ENCODE measurements around the gene FBN3. TPM values are rescaled to one million over a fixed set of nuclear protein-coding genes. Genes with fewer than 3 reads are reported as not detected.

The FBN3 gene
- total RNA-seq, 1 experiment from 2014 or later = 0.81 TPM

GRCh38 chr19:8150178-8150865 is 930 bp upstream of the FBN3 start:
- in situ Hi-C loops (cut with HindIII; ENCODE audit: low sequenced_read_pairs) = no loop called here
- no peak for DNase-seq (ENCODE audit: low spot score)

DNA sequence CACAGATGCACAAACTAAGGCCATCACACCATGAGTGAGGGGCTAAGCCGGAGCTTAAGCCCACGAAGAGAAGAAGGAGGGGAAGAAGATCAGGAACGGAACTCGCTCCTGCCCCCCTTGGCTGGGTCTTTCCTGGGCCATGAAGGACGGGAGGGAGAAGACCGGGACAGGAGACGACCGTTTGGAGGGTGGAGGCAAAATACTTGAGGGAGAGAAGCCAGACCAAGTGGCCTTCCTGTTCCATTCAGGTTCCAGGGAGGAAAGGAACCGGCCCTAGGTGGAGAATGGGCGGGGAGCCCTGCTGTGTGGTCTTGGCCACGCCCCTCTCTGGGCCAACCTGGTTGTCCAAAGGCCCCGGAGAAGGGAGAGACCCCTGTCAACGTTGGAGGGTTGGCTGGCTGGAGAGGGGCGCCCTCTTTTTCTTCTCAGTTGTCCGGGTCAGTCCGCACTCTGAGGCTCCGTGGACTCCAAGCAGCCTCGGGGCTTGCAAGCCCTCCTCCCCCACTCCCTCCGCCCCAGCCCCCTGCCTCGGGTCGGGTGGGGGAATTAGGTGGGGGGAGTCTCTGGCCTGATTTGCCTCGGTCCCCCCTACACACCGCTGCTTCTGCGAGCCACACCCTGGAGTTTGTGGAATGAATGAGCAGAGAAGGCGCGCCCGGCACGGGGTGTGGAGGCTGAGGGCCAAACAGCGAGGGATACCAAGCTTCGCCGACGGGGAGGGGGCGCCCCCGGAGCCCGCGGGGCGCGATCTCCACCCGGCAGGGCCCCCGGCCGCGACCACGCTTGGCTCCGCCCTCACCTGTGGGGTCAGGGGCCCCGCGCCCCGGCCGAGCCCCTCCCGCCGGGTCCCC is 757 bp downstream of the FBN3 start:
- in situ Hi-C loops (cut with HindIII; ENCODE audit: low sequenced_read_pairs) = no loop called here
- no peak for DNase-seq (ENCODE audit: low spot score)

DNA sequence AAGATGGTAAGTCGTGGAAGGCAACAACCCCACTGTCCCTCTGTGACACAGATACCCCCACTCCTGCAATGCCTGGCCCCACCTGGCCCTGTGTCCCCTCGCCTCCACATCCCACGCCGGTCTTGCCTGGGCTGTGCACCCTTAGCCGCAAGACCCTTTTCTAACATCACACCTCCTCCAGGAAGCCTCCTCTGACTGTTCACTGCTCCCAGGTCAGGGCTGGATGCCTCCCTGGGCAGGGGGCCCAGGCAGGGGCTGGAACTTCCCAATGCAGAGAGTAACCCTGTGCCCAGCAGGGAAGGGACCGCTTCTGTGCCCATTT is 1.3 kb downstream of the FBN3 start:
- no peak for DNase-seq (ENCODE audit: low spot score)
- in situ Hi-C loops (cut with HindIII; ENCODE audit: low sequenced_read_pairs) = no loop called here

GRCh38 chr19:8147582-8147978 is 1.8 kb downstream of the FBN3 start:
- in situ Hi-C loops (cut with HindIII; ENCODE audit: low sequenced_read_pairs) = no loop called here
- DNase-seq (ENCODE audit: low spot score) = no peak

GRCh38 chr19:8146877-8147581 is 2.4 kb downstream of the FBN3 start:
- no peak for DNase-seq (ENCODE audit: low spot score)
- in situ Hi-C loops (cut with HindIII; ENCODE audit: low sequenced_read_pairs) = no loop called here

GRCh38 chr19:8144273-8144995 is 5.0 kb downstream of the FBN3 start:
- in situ Hi-C loops (cut with HindIII; ENCODE audit: low sequenced_read_pairs) = no loop called here

DNA sequence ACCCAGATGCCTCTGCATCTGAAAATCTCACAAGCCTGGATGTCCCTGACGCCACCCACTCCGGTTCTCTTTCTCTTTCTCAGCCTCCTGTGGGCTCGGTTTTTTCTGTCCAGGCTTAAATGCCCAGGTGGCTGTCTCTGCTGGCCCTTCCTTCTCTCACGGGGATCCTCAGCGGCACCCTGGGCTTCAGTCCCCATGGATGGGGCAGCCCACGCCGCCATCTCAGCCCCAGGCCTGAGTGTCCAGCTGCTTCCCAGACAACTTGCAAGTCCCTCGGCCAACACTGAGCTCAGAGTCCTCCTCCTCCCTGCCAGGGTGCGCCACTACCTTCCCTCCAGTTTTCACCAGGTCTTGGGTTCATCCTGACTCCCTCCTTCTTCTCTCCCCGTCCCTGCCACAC is 6.4 kb downstream of the FBN3 start:
- DNase-seq (ENCODE audit: low spot score) = no peak

More at GRCh38 chr19:8144273-8144995, 5.0 kb downstream of the FBN3 start:
- DNase-seq (ENCODE audit: low spot score) = no peak

GRCh38 chr19:8142513-8142900 is 6.9 kb downstream of the FBN3 start:
- DNase-seq (ENCODE audit: low spot score) = no peak
- in situ Hi-C loops (cut with HindIII; ENCODE audit: low sequenced_read_pairs) = no loop called here

More for the DNA sequence above, 6.4 kb downstream of the FBN3 start:
- in situ Hi-C loops (cut with HindIII; ENCODE audit: low sequenced_read_pairs) = no loop called here

- in situ Hi-C loops (cut with HindIII; ENCODE audit: low sequenced_read_pairs) = no loop called here
- no peak for DNase-seq (ENCODE audit: low spot score)
These were observed 7.5 kb downstream of the FBN3 start for GRCh38 chr19:8141726-8142512.

GRCh38 chr19:8138201-8138600 is 11.2 kb downstream of the FBN3 start:
- DNase-seq (ENCODE audit: low spot score) = no peak
- in situ Hi-C loops (cut with HindIII; ENCODE audit: low sequenced_read_pairs) = no loop called here

GRCh38 chr19:8137425-8137824 is 12.0 kb downstream of the FBN3 start:
- in situ Hi-C loops (cut with HindIII; ENCODE audit: low sequenced_read_pairs) = no loop called here
- DNase-seq (ENCODE audit: low spot score) = no peak

GRCh38 chr19:8135946-8136618 is 13.3 kb downstream of the FBN3 start:
- no peak for DNase-seq (ENCODE audit: low spot score)
- in situ Hi-C loops (cut with HindIII; ENCODE audit: low sequenced_read_pairs) = no loop called here

- in situ Hi-C loops (cut with HindIII; ENCODE audit: low sequenced_read_pairs) = no loop called here
- no peak for DNase-seq (ENCODE audit: low spot score)
These were observed 16.4 kb downstream of the FBN3 start for GRCh38 chr19:8132858-8133458.

DNA sequence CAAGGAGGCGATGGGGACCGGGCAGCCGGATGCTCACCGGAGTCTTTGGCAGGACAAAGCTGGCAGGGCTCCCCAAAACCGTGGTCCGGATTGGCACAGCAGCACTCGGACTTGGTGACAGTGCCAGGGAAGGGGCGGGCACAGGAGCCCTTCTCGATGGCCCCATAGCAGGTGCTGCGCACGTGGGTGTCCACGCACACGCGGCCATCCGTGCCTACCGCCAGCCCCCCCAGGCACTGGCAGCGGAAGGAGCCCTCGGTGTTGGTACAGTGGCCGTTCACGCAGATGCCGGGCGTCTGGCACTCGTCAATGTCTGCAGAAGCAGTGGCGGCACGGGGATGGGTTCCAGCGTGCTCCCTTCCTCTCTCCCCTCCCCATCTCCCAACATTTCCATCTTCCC is 17.9 kb downstream of the FBN3 start:
- in situ Hi-C loops (cut with HindIII; ENCODE audit: low sequenced_read_pairs) = no loop called here
- no peak for DNase-seq (ENCODE audit: low spot score)

DNA sequence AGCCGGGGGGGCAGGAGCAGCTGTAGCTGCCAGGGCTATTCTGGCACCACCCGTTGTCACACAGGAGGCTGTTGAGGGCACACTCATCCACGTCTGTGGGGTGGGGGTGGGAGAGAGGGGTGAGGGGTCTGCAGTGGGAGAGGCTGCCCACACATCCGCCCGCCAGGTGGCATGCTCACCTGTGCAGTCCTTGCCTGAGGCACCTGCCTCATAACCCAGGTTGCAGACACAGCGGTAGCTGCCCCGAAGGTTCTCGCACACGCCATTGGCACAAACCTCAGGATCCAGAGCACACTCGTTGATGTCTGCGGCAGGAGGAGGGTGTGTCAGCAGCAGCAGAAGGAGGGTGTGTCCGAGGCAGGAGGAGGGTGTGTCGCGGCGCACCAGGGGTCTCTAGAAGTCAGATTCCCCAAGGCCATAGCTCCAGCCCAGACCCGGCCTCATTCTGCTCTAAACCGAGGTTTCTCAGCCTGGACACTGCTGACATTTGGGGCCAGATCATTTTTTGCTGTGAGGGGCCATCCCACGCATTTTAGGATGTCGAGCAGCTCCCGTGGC is 20.3 kb downstream of the FBN3 start:
- no peak for DNase-seq (ENCODE audit: low spot score)
- in situ Hi-C loops (cut with HindIII; ENCODE audit: low sequenced_read_pairs) = no loop called here

GRCh38 chr19:8128551-8128950 is 20.8 kb downstream of the FBN3 start:
- no peak for DNase-seq (ENCODE audit: low spot score)
- in situ Hi-C loops (cut with HindIII; ENCODE audit: low sequenced_read_pairs) = no loop called here

DNA sequence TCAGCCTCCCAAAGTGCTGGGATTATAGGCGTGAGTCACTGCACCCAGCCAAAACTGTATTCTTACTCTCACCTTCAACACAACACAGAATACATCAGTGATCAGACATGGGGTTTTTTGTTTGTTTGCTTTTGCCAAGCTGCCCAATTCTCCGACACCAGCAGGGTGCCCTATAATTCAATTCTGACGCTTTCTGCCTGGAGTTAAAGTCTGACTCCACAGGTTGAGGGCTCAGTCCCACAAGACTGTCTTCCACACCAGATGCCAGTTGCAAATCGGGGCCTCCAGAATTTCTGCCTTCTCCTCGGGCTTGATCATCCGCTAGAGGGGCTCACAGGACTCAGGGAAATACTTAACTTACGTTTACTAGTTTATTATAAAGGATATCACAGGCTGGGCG is 22.1 kb downstream of the FBN3 start:
- in situ Hi-C loops (cut with HindIII; ENCODE audit: low sequenced_read_pairs) = no loop called here
- DNase-seq (ENCODE audit: low spot score) = no peak

GRCh38 chr19:8126511-8126910 is 22.9 kb downstream of the FBN3 start:
- DNase-seq (ENCODE audit: low spot score) = no peak
- in situ Hi-C loops (cut with HindIII; ENCODE audit: low sequenced_read_pairs) = no loop called here
